SK-N-SH (cell line): ENCODE data around the gene MLLT10. TPM values are rescaled to one million over a fixed set of nuclear protein-coding genes. Genes with fewer than 3 reads are reported as not detected.

Source experiments
- CTCF ChIA-PET: fragments of 300-600, 350-600 bp; formaldehyde crosslinking; extraction: SDS; loops from one replicate; lab custom pipeline; 2021; lab: Yijun Ruan, JAX
- POLR2A ChIA-PET: fragments of 350-600 bp; sonication (Branson Sonifier 250); formaldehyde crosslinking; extraction: SDS; loops from one replicate; lab custom pipeline; 2020; ENCODE audit warnings: antibody characterized with exemption, inconsistent platforms; lab: Yijun Ruan, JAX
- DNase-seq: peaks from one replicate; pipeline ENCODE4 v3.0.0; 2012
- H2AFZ ChIP-seq: fragments of 200-600 bp; sonication (generic); 2 replicates; pipeline ENCODE4 v1.8.1; 2016; ENCODE audit warnings: antibody characterized with exemption, mild to moderate bottlenecking, low read depth
- H3F3A ChIP-seq: fragments of 200-600 bp; sonication (generic); replicated peaks from 2 replicates; pipeline ENCODE3; 2016; ENCODE audit warnings: antibody characterized with exemption, mild to moderate bottlenecking; ENCODE audit not compliant: insufficient read depth
- H3K27ac ChIP-seq, 2 experiments: fragments of 200-500 bp in 1 of 2; fragments of 200-600 bp in 1 of 2; sonication (Bioruptor generic) in 1 of 2; sonication (generic), shearing (Covaris generic) in 1 of 2; 2 replicates each; pipeline versions ENCODE4 v1.5.1 to v1.6.1; 2014 to 2016; ENCODE audit warnings: low read depth in 2 of 2, inconsistent platforms in 1 of 2, low read length in 1 of 2, mild to moderate bottlenecking in 1 of 2, mixed read lengths in 1 of 2
- H3K27me3 ChIP-seq: fragments of 200-600 bp; sonication (generic), shearing (Covaris generic); 2 replicates; pipeline ENCODE4 v1.6.1; 2016; ENCODE audit warnings: mixed run types; ENCODE audit not compliant: insufficient read depth
- H3K36me3 ChIP-seq, 2 experiments: fragments of 200-500 bp in 1 of 2; fragments of 200-600 bp in 1 of 2; sonication (Bioruptor generic) in 1 of 2; sonication (generic) in 1 of 2; replicated peaks in 1 of 2; 2 replicates each; pipeline versions ENCODE3 to v1.5.1; 2014 to 2016; ENCODE audit warnings: low read length in 1 of 2, mild to moderate bottlenecking in 1 of 2; ENCODE audit not compliant: insufficient read depth in 2 of 2, control insufficient read depth in 1 of 2
- H3K4me1 ChIP-seq, 2 experiments: fragments of 200-500 bp in 1 of 2; fragments of 200-600 bp in 1 of 2; sonication (Bioruptor generic) in 1 of 2; sonication (generic), shearing (Covaris generic) in 1 of 2; 2 replicates each; pipeline versions ENCODE4 v1.5.1 to v1.6.1; 2014 to 2016; ENCODE audit warnings: low read depth in 1 of 2, low read length in 1 of 2, mixed run types in 1 of 2; ENCODE audit not compliant: insufficient read depth in 2 of 2, control insufficient read depth in 1 of 2
- H3K4me2 ChIP-seq: fragments of 200-600 bp; sonication (generic), shearing (Covaris generic); 2 replicates; pipeline ENCODE4 v1.6.1; 2017; ENCODE audit warnings: mixed run types
- H3K4me3 ChIP-seq, 2 experiments: fragments of 200-500 bp in 1 of 2; fragments of 200-600 bp in 1 of 2; sonication (Bioruptor generic) in 1 of 2; sonication (generic), shearing (Covaris generic) in 1 of 2; 2 replicates each; pipeline versions ENCODE4 v1.5.1 to v1.8.1; 2014 to 2016; ENCODE audit warnings: low read depth in 2 of 2, inconsistent platforms in 1 of 2, low read length in 1 of 2, mild to moderate bottlenecking in 1 of 2, mixed read lengths in 1 of 2, moderate library complexity in 1 of 2
- H3K79me2 ChIP-seq: fragments of 200-600 bp; sonication (generic); 2 replicates; pipeline ENCODE4 v1.8.1; 2017; ENCODE audit warnings: mild to moderate bottlenecking; ENCODE audit not compliant: insufficient read depth
- H3K9ac ChIP-seq: fragments of 200-600 bp; sonication (generic); 2 replicates; pipeline ENCODE4 v1.6.1; 2017; ENCODE audit warnings: mixed run types
- H3K9me2 ChIP-seq: fragments of 200-600 bp; sonication (generic); 2 replicates; pipeline ENCODE4 v1.6.1; 2017; ENCODE audit warnings: mixed run types
- H3K9me3 ChIP-seq: fragments of 200-600 bp; sonication (generic); 2 replicates; pipeline ENCODE4 v1.6.1; 2017; ENCODE audit warnings: mixed run types, mild to moderate bottlenecking, moderate library complexity
- H4K20me1 ChIP-seq: fragments of 200-600 bp; sonication (generic); 2 replicates; pipeline ENCODE4 v1.6.1; 2017; ENCODE audit warnings: mild to moderate bottlenecking, mixed run types; ENCODE audit not compliant: insufficient read depth
- CTCF ChIP-seq: fragments of 200-600 bp; sonication (generic); IDR thresholded peaks from 2 replicates; pipeline ENCODE4 v1.6.1; 2017; ENCODE audit warnings: antibody characterized with exemption, mild to moderate bottlenecking, moderate library complexity
- ELF1 ChIP-seq: IDR thresholded peaks from 2 replicates; pipeline ENCODE4 v1.4.0; 2012
- EP300 ChIP-seq, 2 experiments: IDR thresholded peaks; 2 replicates each; pipeline versions ENCODE4 v1.4.0 to v1.6.1; 2012; ENCODE audit warnings: borderline replicate concordance in 1 of 2, low read depth in 1 of 2, low read length in 1 of 2
- EZH2phosphoT487 ChIP-seq: fragments of 200-600 bp; sonication (generic); IDR thresholded peaks from 2 replicates; pipeline ENCODE4 v1.6.1; 2017; ENCODE audit warnings: low read depth, mixed run types, mild to moderate bottlenecking, antibody characterized with exemption, moderate library complexity, borderline replicate concordance
- FOSL2 ChIP-seq: IDR thresholded peaks from 2 replicates; pipeline ENCODE4 v1.4.0; 2012; ENCODE audit warnings: low read depth, mild to moderate bottlenecking, moderate library complexity, borderline replicate concordance
- FOXJ3 ChIP-seq: sonication (generic); formaldehyde crosslinking; IDR thresholded peaks from 2 replicates; pipeline ENCODE4 v1.5.1; 2020; ENCODE audit warnings: mild to moderate bottlenecking, missing genetic modification reagents
- FOXM1 ChIP-seq: IDR thresholded peaks from 2 replicates; pipeline ENCODE4 v1.4.0; 2012; ENCODE audit warnings: low read depth, mild to moderate bottlenecking
- GATA2 ChIP-seq: sonication (generic); formaldehyde crosslinking; IDR thresholded peaks from 2 replicates; pipeline ENCODE4 v1.5.0; 2020; ENCODE audit warnings: mild to moderate bottlenecking, missing genetic modification reagents
- IRF3 ChIP-seq: fragments of 150-350 bp; IDR thresholded peaks from 2 replicates; pipeline ENCODE4 v1.6.1; 2016; ENCODE audit warnings: mild to moderate bottlenecking, low read depth, low read length
- JUND ChIP-seq: IDR thresholded peaks from 2 replicates; pipeline ENCODE4 v1.4.0; 2012
- MXI1 ChIP-seq: IDR thresholded peaks from 2 replicates; pipeline ENCODE4 v1.6.1; 2012; ENCODE audit warnings: mild to moderate bottlenecking, low read depth, low read length, improper control_type of control experiment
- PBX3 ChIP-seq: IDR thresholded peaks from 2 replicates; pipeline ENCODE4; 2012
- POLR2AphosphoS5 ChIP-seq: IDR thresholded peaks from 2 replicates; pipeline ENCODE4 v1.6.1; 2012; ENCODE audit warnings: low read depth, low read length
- RFX5 ChIP-seq: IDR thresholded peaks from 2 replicates; pipeline ENCODE4 v1.6.1; 2012; ENCODE audit warnings: mild to moderate bottlenecking, improper control_type of control experiment, low read length
- RXRA ChIP-seq: IDR thresholded peaks from 2 replicates; pipeline ENCODE4 v1.4.0; 2012; ENCODE audit warnings: low read depth, mild to moderate bottlenecking, borderline replicate concordance
- SIN3A ChIP-seq: IDR thresholded peaks from 2 replicates; pipeline ENCODE4 v1.6.1; 2012; ENCODE audit warnings: low read depth, mild to moderate bottlenecking, low read length, moderate library complexity, borderline replicate concordance
- SMC3 ChIP-seq: IDR thresholded peaks from 2 replicates; pipeline ENCODE4 v1.6.1; 2012; ENCODE audit warnings: low read depth, low read length, improper control_type of control experiment
- TAF1 ChIP-seq: IDR thresholded peaks from 2 replicates; pipeline ENCODE4 v1.6.1; 2012; ENCODE audit warnings: low read depth, mild to moderate bottlenecking, low read length, moderate library complexity, borderline replicate concordance
- USF2 ChIP-seq: fragments of 150-350 bp; IDR thresholded peaks from 2 replicates; pipeline ENCODE4 v1.6.1; 2017; ENCODE audit warnings: antibody characterized with exemption, low read length, low read depth, borderline replicate concordance
- ZBTB33 ChIP-seq: IDR thresholded peaks from 2 replicates; pipeline ENCODE4 v1.4.0; 2012; ENCODE audit warnings: low read depth, borderline replicate concordance
- WGBS: methylation state at CpG from one replicate; pipeline ENCODE4 v1.1.6; 2017; ENCODE audit warnings: low lambda C conversion rate; 5-methylcytosine and 5-hydroxymethylcytosine counted together
- polyA plus RNA-seq, 3 experiments: library from polyadenylated mRNA; depleted of rRNA; stranded (reverse); fragments of >200 nt; gene quantifications; 2 replicates each; pipeline ENCODE4 v1.2.3, GENCODE V29; 2012

Gene MLLT10
- polyA plus RNA-seq, 1 of the 3 experiments (the other 2 are of a cell fraction) = 26.0 TPM

- Histone ChIP-seq H3K27me3 (no peaks in the 10 kb centered on the region), H3K9me2 (no peaks in the 10 kb centered on the region), H3K79me2 (peaks cover 96% of the 10 kb centered on the region), H3K4me2 (no peak overlapping the region), H3K27ac (no peak overlapping the region), H3K4me1 (no peaks in the 10 kb centered on the region), H3K36me3 (peaks cover 22 to 76% of the 10 kb centered on the region in 2 experiments), H2AFZ (no peak overlapping the region), H3K9ac (no peak overlapping the region), H3K4me3 (no peak overlapping the region), H3F3A (peaks cover 18% of the 10 kb centered on the region), H3K9me3 (no peaks in the 10 kb centered on the region), H4K20me1 (peaks cover 33% of the 10 kb centered on the region)
- POLR2A ChIA-PET = no interaction called here
- TF ChIP-seq PBX3 (no peak), TAF1 (no peak), MXI1 (no peak), FOXJ3 (CRISPR knock-in tag) (no peak), EZH2phosphoT487 (no peak), JUND (no peak), RXRA (no peak), ELF1 (no peak), POLR2AphosphoS5 (no peak), FOXM1 (no peak), SMC3 (no peak), FOSL2 (no peak), EP300 (IDR thresholded peaks at IDR 0.05; ENCODE audit: borderline replicate concordance in 1 of 2, low read depth in 1 of 2, low read length in 1 of 2) (no peak), SIN3A (no peak), CTCF (no peak), USF2 (no peak), GATA2 (CRISPR knock-in tag) (no peak), ZBTB33 (no peak), RFX5 (no peak), IRF3 (no peak)
- no peak for DNase-seq
- CTCF ChIA-PET = interaction anchor here (1.0 kb wide), 1 partner anchor 179 kb away, joined by 3 read pairs; no protein-coding TSS in a partner anchor
- 95% methylated on average over 8 of the region's 8 CpGs for WGBS
Observed at GRCh38 chr10:21552638-21553037, 18.6 kb downstream of the MLLT10 start.
